SK-N-SH (cell line): Measurements from ENCODE around the gene MYCBPAP.

Experiments used
- EP300 ChIP-seq, 2 experiments: IDR thresholded peaks; 2 replicates each; pipeline versions ENCODE4 v1.4.0 to v1.6.1; 2012; ENCODE audit warnings: borderline replicate concordance in 1 of 2, low read depth in 1 of 2, low read length in 1 of 2
- EZH2phosphoT487 ChIP-seq: fragments of 200-600 bp; sonication (generic); IDR thresholded peaks from 2 replicates; pipeline ENCODE4 v1.6.1; 2017; ENCODE audit warnings: low read depth, mixed run types, mild to moderate bottlenecking, antibody characterized with exemption, moderate library complexity, borderline replicate concordance
- GABPA ChIP-seq: IDR thresholded peaks from 2 replicates; pipeline ENCODE4 v1.4.0; 2012; ENCODE audit warnings: low read depth, mild to moderate bottlenecking
- JUND ChIP-seq: IDR thresholded peaks from 2 replicates; pipeline ENCODE4 v1.4.0; 2012
- TF ChIP-seq, protein P1 (sequence below): fragments of 200-600 bp; sonication (generic); IDR thresholded peaks from 2 replicates; pipeline ENCODE4 v1.6.1; 2017; ENCODE audit warnings: antibody characterized with exemption, mild to moderate bottlenecking, moderate library complexity

DNA sequence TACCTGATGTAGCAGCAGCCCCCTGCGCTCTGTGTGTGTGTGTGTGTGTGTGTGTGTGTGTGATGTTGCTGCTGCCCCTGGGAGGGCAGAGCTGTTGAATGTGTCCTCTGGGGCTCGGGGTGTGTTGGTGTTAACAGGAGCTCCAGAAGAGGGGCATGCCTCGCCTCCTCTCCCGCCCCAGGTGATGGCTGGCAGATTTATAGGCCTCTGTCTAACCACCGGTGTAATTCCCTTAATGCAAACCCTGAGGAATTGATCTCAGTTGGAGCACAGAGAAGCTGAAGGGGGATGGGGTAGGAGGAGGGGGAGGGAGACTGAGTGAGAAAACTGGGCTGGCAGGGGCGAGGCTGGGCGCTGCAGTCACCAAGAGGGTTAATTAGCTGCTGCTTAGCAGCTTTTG, 62.3 kb downstream of the MYCBPAP start:
- TF ChIP-seq, protein P1, sequence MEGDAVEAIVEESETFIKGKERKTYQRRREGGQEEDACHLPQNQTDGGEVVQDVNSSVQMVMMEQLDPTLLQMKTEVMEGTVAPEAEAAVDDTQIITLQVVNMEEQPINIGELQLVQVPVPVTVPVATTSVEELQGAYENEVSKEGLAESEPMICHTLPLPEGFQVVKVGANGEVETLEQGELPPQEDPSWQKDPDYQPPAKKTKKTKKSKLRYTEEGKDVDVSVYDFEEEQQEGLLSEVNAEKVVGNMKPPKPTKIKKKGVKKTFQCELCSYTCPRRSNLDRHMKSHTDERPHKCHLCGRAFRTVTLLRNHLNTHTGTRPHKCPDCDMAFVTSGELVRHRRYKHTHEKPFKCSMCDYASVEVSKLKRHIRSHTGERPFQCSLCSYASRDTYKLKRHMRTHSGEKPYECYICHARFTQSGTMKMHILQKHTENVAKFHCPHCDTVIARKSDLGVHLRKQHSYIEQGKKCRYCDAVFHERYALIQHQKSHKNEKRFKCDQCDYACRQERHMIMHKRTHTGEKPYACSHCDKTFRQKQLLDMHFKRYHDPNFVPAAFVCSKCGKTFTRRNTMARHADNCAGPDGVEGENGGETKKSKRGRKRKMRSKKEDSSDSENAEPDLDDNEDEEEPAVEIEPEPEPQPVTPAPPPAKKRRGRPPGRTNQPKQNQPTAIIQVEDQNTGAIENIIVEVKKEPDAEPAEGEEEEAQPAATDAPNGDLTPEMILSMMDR, result no peak
- TF ChIP-seq EZH2phosphoT487 (no peak), GABPA (no peak), JUND (no peak), EP300 (IDR thresholded peaks at IDR 0.05; ENCODE audit: borderline replicate concordance in 1 of 2, low read depth in 1 of 2, low read length in 1 of 2) (no peak)
